Measurements from ENCODE around the gene TMEM80. TPM values are rescaled to one million over a fixed set of nuclear protein-coding genes. Genes with fewer than 3 reads are reported as not detected.

TMEM80 gene
- total RNA-seq, 2 donors from 2014 or later, result 21.8 to 36.3 TPM

- H3K27ac ChIP-seq, result peak overlapping the region; percentile 74 to 94 (median 88)
- no peaks in the 10 kb centered on the region for H3K36me3 ChIP-seq (replicated peaks in 1 of 2; ENCODE audit: insufficient read depth in 1 of 2, low read depth in 2 of 2)
- H3K27me3 ChIP-seq, result no peaks in the 10 kb centered on the region
- peak in 1 of 3 donors; percentile 19 for TF ChIP-seq POLR2A (IDR thresholded peaks at IDR 0.05)
- no peak for TF ChIP-seq CTCF (IDR thresholded peaks at IDR 0.05)
- DNase-seq, result peak; percentile 52 to 76 (median 66)
- ATAC-seq, result peak; percentile 22
- no peaks in the 10 kb centered on the region for H3K9me3 ChIP-seq
- no peak overlapping the region for H3K4me3 ChIP-seq
- intact Hi-C loops (cut with DNase I), result no loop called here
- H3K4me1 ChIP-seq, result peaks cover 85% of the 10 kb centered on the region
- 35% methylated on average over 14 of the region's 16 CpGs; no CpG with 5 or more reads in 1 of the 2 donors for WGBS, 2 donors
Measured at GRCh38 chr11:707817-708420, 12.3 kb downstream of the TMEM80 start.

- no peak for TF ChIP-seq POLR2A (IDR thresholded peaks at IDR 0.05)
- no peak for TF ChIP-seq CTCF (IDR thresholded peaks at IDR 0.05)
- 70 to 80% methylated on average over 3 to 7 of the region's 7 CpGs for WGBS, 2 donors
- Histone ChIP-seq H3K27ac (peak overlapping the region; percentile 74 to 94 (median 88)), H3K27me3 (no peaks in the 10 kb centered on the region), H3K4me3 (no peak overlapping the region), H3K4me1 (peaks cover 85% of the 10 kb centered on the region), H3K36me3 (replicated peaks in 1 of 2; ENCODE audit: insufficient read depth in 1 of 2, low read depth in 2 of 2) (no peaks in the 10 kb centered on the region), H3K9me3 (no peaks in the 10 kb centered on the region)
- no peak for ATAC-seq
- intact Hi-C loops (cut with DNase I), result no loop called here
- DNase-seq, result no peak
Measured at GRCh38 chr11:708511-708910, 12.9 kb downstream of the TMEM80 start.

GRCh38 chr11:709109-709997 lies 13.7 kb downstream of the TMEM80 start:
- WGBS, 2 donors, result 70 to 82% methylated on average over 4 to 26 of the region's 27 CpGs
- Histone ChIP-seq H3K36me3 (replicated peaks in 1 of 2; ENCODE audit: insufficient read depth in 1 of 2, low read depth in 2 of 2) (no peaks in the 10 kb centered on the region), H3K4me1 (peaks cover 76% of the 10 kb centered on the region), H3K27me3 (no peaks in the 10 kb centered on the region), H3K27ac (peak overlapping the region; percentile 39 to 74 (median 71)), H3K9me3 (no peaks in the 10 kb centered on the region), H3K4me3 (no peak overlapping the region)
- no peak for ATAC-seq
- DNase-seq, result peak in 1 of 4 donors; percentile 39
- no peak for TF ChIP-seq POLR2A (IDR thresholded peaks at IDR 0.05)
- TF ChIP-seq CTCF (IDR thresholded peaks at IDR 0.05), result no peak
- intact Hi-C loops (cut with DNase I), result no loop called here

DNA sequence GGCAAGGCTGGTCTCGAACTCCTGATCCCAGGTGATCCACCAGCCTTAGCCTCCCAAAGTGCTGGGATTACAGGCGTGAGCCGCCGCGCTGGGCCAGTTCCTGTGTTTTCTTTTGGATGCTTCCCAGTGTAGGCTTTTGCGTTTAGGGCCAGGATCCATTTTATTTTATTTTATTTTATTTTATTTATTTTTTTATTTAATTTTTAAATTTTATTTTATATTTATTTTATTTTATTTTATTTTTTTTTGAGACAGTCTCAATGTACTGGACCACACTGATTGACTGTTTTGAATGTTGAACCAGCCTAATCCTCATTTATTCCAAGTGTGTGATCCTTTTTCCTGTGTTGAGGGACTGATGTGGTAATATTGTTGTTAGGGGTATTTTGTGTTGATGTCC lies 18.8 kb downstream of the TMEM80 start:
- WGBS, 2 donors, result 94 to 98% methylated on average over 6 of the region's 6 CpGs
- no peaks in the 10 kb centered on the region for H3K9me3 ChIP-seq
- DNase-seq (no peak), ATAC-seq (no peak)
- H3K4me3 ChIP-seq, result no peak overlapping the region
- intact Hi-C loops (cut with DNase I), result no loop called here
- peaks cover 32% of the 10 kb centered on the region for H3K4me1 ChIP-seq
- H3K27me3 ChIP-seq, result no peaks in the 10 kb centered on the region
- TF ChIP-seq POLR2A (IDR thresholded peaks at IDR 0.05) (no peak), CTCF (IDR thresholded peaks at IDR 0.05) (no peak)
- no peaks in the 10 kb centered on the region for H3K36me3 ChIP-seq (replicated peaks in 1 of 2; ENCODE audit: insufficient read depth in 1 of 2, low read depth in 2 of 2)
- H3K27ac ChIP-seq, result no peak overlapping the region
